ENCODE results near the gene NAGA. TPM values are rescaled to one million over a fixed set of nuclear protein-coding genes. Genes with fewer than 3 reads are reported as not detected.

The NAGA gene
- total and polyA plus RNA-seq, 8 donors, result 2.3 to 55.8 (median 15.9) TPM

DNA sequence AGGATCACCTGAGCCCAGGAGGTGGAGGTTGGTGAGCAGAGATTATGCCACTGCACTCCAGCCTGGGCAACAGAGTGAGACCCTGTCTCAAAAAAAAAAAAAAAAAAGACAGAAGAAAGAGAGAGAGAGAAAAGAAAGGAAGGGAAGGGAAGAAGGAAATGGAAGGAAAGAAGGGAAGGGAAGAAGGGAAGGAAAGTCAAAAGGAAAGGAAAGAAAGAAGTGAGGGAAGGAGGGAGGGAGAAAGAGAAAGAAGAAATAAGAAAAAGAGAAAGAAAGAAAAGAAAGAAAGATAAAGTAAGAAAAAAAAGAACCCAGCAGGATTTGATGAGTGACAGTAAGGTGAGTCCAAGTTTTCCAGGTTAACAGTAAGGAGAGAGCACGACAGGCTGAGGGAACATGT, 52.4 kb downstream of the NAGA start:
- Histone ChIP-seq H3K27me3 (no peaks in the 10 kb centered on the region), H3K36me3 (no peaks in the 10 kb centered on the region), H3K4me3 (no peak overlapping the region), H3K9me3 (no peaks in the 10 kb centered on the region), H3K27ac (no peak overlapping the region), H3K4me1 (no peaks in the 10 kb centered on the region)
- TF ChIP-seq EP300 (IDR thresholded peaks at IDR 0.05) (no peak), POLR2AphosphoS5 (IDR thresholded peaks at IDR 0.05) (no peak), POLR2A (IDR thresholded peaks at IDR 0.05) (no peak)
- TF ChIP-seq, protein P1, sequence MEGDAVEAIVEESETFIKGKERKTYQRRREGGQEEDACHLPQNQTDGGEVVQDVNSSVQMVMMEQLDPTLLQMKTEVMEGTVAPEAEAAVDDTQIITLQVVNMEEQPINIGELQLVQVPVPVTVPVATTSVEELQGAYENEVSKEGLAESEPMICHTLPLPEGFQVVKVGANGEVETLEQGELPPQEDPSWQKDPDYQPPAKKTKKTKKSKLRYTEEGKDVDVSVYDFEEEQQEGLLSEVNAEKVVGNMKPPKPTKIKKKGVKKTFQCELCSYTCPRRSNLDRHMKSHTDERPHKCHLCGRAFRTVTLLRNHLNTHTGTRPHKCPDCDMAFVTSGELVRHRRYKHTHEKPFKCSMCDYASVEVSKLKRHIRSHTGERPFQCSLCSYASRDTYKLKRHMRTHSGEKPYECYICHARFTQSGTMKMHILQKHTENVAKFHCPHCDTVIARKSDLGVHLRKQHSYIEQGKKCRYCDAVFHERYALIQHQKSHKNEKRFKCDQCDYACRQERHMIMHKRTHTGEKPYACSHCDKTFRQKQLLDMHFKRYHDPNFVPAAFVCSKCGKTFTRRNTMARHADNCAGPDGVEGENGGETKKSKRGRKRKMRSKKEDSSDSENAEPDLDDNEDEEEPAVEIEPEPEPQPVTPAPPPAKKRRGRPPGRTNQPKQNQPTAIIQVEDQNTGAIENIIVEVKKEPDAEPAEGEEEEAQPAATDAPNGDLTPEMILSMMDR (IDR thresholded peaks at IDR 0.05), result no peak
- no peak for DNase-seq
- WGBS, 5 donors, result 49 to 78% (median 63%) methylated on average over 1 of the region's 1 CpG
- intact Hi-C loops (cut with DNase I; ENCODE audit: low total_unique reads), result no loop called here

DNA sequence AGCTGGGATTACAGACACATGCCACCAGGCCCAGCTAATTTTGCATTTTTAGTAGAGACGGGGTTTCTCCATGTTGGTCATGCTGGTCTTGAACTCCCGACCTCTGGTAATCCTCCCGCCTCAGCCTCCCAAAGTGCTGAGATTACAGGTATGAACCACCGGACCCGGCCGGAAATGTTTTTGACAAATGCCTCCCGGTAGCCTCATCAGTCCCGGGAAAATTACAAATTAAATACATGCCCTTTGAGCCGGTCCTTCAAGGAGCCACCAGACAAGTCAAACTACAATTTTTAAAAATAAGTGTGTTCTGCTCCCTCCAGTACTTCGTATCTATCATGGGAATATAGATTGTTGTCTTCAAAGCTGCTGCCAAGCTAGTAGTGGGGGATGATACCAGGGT, 54.5 kb downstream of the NAGA start:
- H3K27me3 ChIP-seq, result no peaks in the 10 kb centered on the region
- 77 to 88% (median 82%) methylated on average over 10 of the region's 10 CpGs for WGBS, 5 donors
- intact Hi-C loops (cut with DNase I; ENCODE audit: low total_unique reads), result no loop called here
- H3K4me1 ChIP-seq, result no peaks in the 10 kb centered on the region
- DNase-seq, result no peak
- TF ChIP-seq EP300 (IDR thresholded peaks at IDR 0.05), result no peak
- TF ChIP-seq POLR2AphosphoS5 (IDR thresholded peaks at IDR 0.05), result no peak
- no peak for TF ChIP-seq POLR2A (IDR thresholded peaks at IDR 0.05)
- TF ChIP-seq, protein P1 (IDR thresholded peaks at IDR 0.05), result no peak
- no peak overlapping the region for H3K4me3 ChIP-seq
- H3K36me3 ChIP-seq, result no peaks in the 10 kb centered on the region
- H3K27ac ChIP-seq, result no peak overlapping the region
- peaks cover 0 to 7% (median 2%) of the 10 kb centered on the region in 4 donors for H3K9me3 ChIP-seq

DNA sequence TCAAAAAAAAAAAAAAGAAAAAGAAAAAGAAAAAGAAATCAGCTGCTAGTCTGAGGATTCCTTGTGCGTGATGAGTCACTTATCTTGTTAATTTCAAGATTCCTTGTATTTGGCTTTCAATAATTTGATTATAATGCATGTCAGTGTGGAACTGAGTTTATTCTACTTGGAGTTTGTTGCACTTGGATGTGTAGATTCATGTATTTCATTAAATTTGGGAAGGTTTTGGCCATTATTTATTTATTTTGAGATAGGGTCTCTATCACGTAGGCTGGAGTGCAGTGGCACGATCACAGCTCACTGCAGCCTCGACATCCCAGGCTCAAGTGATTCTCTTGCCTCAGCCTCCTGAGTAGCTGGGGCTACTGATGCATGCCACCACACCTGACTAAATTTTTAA, 57.2 kb downstream of the NAGA start:
- intact Hi-C loops (cut with DNase I; ENCODE audit: low total_unique reads), result no loop called here
- TF ChIP-seq EP300 (IDR thresholded peaks at IDR 0.05) (no peak), POLR2A (IDR thresholded peaks at IDR 0.05) (no peak), POLR2AphosphoS5 (IDR thresholded peaks at IDR 0.05) (no peak)
- TF ChIP-seq, protein P1 (IDR thresholded peaks at IDR 0.05), result no peak
- Histone ChIP-seq H3K36me3 (no peaks in the 10 kb centered on the region), H3K27ac (no peak overlapping the region), H3K27me3 (no peaks in the 10 kb centered on the region), H3K9me3 (peaks cover 0 to 25% (median 18%) of the 10 kb centered on the region in 4 donors), H3K4me3 (no peak overlapping the region), H3K4me1 (no peaks in the 10 kb centered on the region)
- DNase-seq, result no peak
- WGBS, 5 donors, result 66 to 94% (median 79%) methylated on average over 4 of the region's 4 CpGs

DNA sequence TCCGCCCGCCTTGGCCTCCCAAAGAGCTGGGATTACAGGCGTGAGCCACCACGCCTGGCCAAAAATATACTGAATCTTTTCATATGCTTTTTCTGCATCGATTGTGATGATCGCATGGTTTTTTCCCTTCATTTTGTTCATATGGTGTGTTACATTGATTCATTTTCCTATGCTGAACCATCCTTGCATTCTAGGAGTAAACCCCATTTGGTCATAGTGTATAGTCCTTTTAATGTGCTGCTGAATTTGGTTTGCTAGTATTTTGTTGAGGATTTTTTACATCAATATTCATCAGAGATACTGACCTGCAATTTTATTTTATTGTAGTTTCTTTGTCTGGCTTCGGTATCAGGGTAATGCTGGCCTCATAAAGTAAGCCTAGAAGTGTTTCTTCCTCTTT, 59.8 kb downstream of the NAGA start:
- TF ChIP-seq, protein P1 (IDR thresholded peaks at IDR 0.05), result no peak
- TF ChIP-seq POLR2AphosphoS5 (IDR thresholded peaks at IDR 0.05) (no peak), EP300 (IDR thresholded peaks at IDR 0.05) (no peak), POLR2A (IDR thresholded peaks at IDR 0.05) (no peak)
- intact Hi-C loops (cut with DNase I; ENCODE audit: low total_unique reads), result no loop called here
- Histone ChIP-seq H3K36me3 (no peaks in the 10 kb centered on the region), H3K4me3 (no peak overlapping the region), H3K27ac (no peak overlapping the region), H3K9me3 (peaks cover 0 to 29% (median 18%) of the 10 kb centered on the region in 4 donors), H3K27me3 (no peaks in the 10 kb centered on the region), H3K4me1 (no peaks in the 10 kb centered on the region)
- 79 to 98% (median 93%) methylated on average over 7 of the region's 7 CpGs for WGBS, 5 donors
- DNase-seq, result no peak

Small RNA genes lying within 50 kb of the gene (small RNA-seq; reads per million reads assigned to genes)
- 0 reads per million in 4 donors for gene SNORD13P1

Other genes starting within 250 kb of the NAGA start
- 100 to 1,000 TPM in 1 of 5 donors, 10 to 100 TPM in 4; 41.3 to 159 (median 91.7) TPM for gene SREBF2, start 237.7 kb downstream of the NAGA start, total RNA-seq
- gene SREBF2, start 237.7 kb downstream of the NAGA start, polyA plus RNA-seq, result 10 to 100 TPM; 12.2 to 48.7 (median 29.8) TPM
- gene SHISA8, start 155.7 kb downstream of the NAGA start, total RNA-seq, result not detected
- gene SHISA8, start 155.7 kb downstream of the NAGA start, polyA plus RNA-seq, result under 1 TPM in 1 of 3 donors, not detected in 2; 0.15 TPM
- under 1 TPM in 2 of 5 donors, not detected in 3; 0.55 to 0.87 TPM for gene TNFRSF13C, start 144.0 kb downstream of the NAGA start, total RNA-seq
- gene TNFRSF13C, start 144.0 kb downstream of the NAGA start, polyA plus RNA-seq, result 1 to 10 TPM in 1 of 3 donors, under 1 TPM in 1, not detected in 1; 0.31 to 1.1 TPM
- gene CENPM, start 123.7 kb downstream of the NAGA start, total RNA-seq, result 10 to 100 TPM in 2 of 5 donors, 1 to 10 TPM in 2, not detected in 1; 6.1 to 64.3 (median 11.1) TPM
- gene CENPM, start 123.7 kb downstream of the NAGA start, polyA plus RNA-seq, result 10 to 100 TPM; 15.1 to 22.5 (median 15.8) TPM
- 1 to 10 TPM in 1 of 5 donors, under 1 TPM in 1, not detected in 3; 0.72 to 1.1 TPM for gene SEPTIN3, start 101.4 kb downstream of the NAGA start, total RNA-seq
- gene SEPTIN3, start 101.4 kb downstream of the NAGA start, polyA plus RNA-seq, result 1 to 10 TPM in 1 of 3 donors, under 1 TPM in 2; 0.61 to 1.4 (median 0.63) TPM
- 1 to 10 TPM in 2 of 5 donors, not detected in 3; 3.9 to 4.8 TPM for gene WBP2NL, start 72.0 kb downstream of the NAGA start, total RNA-seq
- 1 to 10 TPM; 1.2 TPM for gene WBP2NL, start 72.0 kb downstream of the NAGA start, polyA plus RNA-seq
- 10 to 100 TPM; 12.9 to 30.1 (median 21.6) TPM for gene PHETA2, start 3.4 kb upstream of the NAGA start, total RNA-seq
- gene PHETA2, start 3.4 kb upstream of the NAGA start, polyA plus RNA-seq, result 10 to 100 TPM in 2 of 3 donors, 1 to 10 TPM in 1; 8.4 to 21.5 (median 17.3) TPM
- 10 to 100 TPM in 3 of 5 donors, 1 to 10 TPM in 2; 2.9 to 20.7 (median 12.1) TPM for gene SMDT1, start 8.9 kb upstream of the NAGA start, total RNA-seq
- 100 to 1,000 TPM; 101 to 232 (median 104) TPM for gene SMDT1, start 8.9 kb upstream of the NAGA start, polyA plus RNA-seq
- gene NDUFA6, start 20.0 kb upstream of the NAGA start, total RNA-seq, result 10 to 100 TPM; 49.4 to 66.3 (median 59.4) TPM
- gene NDUFA6, start 20.0 kb upstream of the NAGA start, polyA plus RNA-seq, result 100 to 1,000 TPM; 122 to 167 (median 143) TPM
- 10 to 100 TPM in 3 of 5 donors, under 1 TPM in 2; 0.72 to 22.8 (median 11.9) TPM for gene CYP2D6, start 60.0 kb upstream of the NAGA start, total RNA-seq
- gene CYP2D6, start 60.0 kb upstream of the NAGA start, polyA plus RNA-seq, result 1 to 10 TPM in 2 of 3 donors, under 1 TPM in 1; 1.00 to 5.2 (median 1.5) TPM
- 10 to 100 TPM; 11.1 to 50.0 (median 37.5) TPM for gene TCF20, start 199.8 kb upstream of the NAGA start, total RNA-seq
- 10 to 100 TPM in 1 of 3 donors, 1 to 10 TPM in 2; 5.8 to 11.0 (median 7.3) TPM for gene TCF20, start 199.8 kb upstream of the NAGA start, polyA plus RNA-seq